Neutrophil (primary cell): ENCODE results near the gene PPP2R3B.
"Not testable (repeated sequence)": the region's sequence is repeated elsewhere in the genome, so short reads cannot be mapped to it uniquely, and the experiment has no call there.

ENCODE experiments used
- H3K27ac ChIP-seq: fragments of 200-600 bp; sonication (generic); 2 replicates; pipeline ENCODE4 v1.5.1; 2016; ENCODE audit warnings: mild to moderate bottlenecking, moderate library complexity
- H3K27me3 ChIP-seq: fragments of 200-600 bp; sonication (generic); 2 replicates; pipeline ENCODE4 v1.6.0; 2016; ENCODE audit warnings: mild to moderate bottlenecking
- H3K36me3 ChIP-seq: fragments of 200-600 bp; sonication (generic); 2 replicates; pipeline ENCODE4 v1.5.1; 2017
- H3K4me1 ChIP-seq, 2 experiments: fragments of 200-600 bp in 1 of 2; sonication (generic) in 1 of 2; 1 replicate in 1 of 2; 2 replicates in 1 of 2; pipeline versions ENCODE4 v1.5.1 to v1.6.1; 2013 to 2016; ENCODE audit warnings: low read depth in 1 of 2, low read length in 1 of 2, mild to moderate bottlenecking in 1 of 2, moderate library complexity in 1 of 2; ENCODE audit not compliant: control insufficient read depth in 1 of 2, insufficient read depth in 1 of 2
- H3K4me3 ChIP-seq, 2 experiments: fragments of 200-600 bp in 1 of 2; sonication (generic) in 1 of 2; 1 replicate in 1 of 2; 2 replicates in 1 of 2; pipeline ENCODE4 v1.5.1; 2013 to 2016; ENCODE audit warnings: low read depth in 1 of 2, low read length in 1 of 2, mild to moderate bottlenecking in 1 of 2, moderate library complexity in 1 of 2
- H3K9me3 ChIP-seq: fragments of 200-600 bp; sonication (generic); 2 replicates; pipeline ENCODE4 v1.5.1; 2016
- CTCF ChIP-seq: fragments of 200-600 bp; sonication (generic); IDR thresholded peaks from 2 replicates; pipeline ENCODE4 v1.5.1; 2016; ENCODE audit warnings: antibody characterized with exemption

The PPP2R3B gene

GRCh38 chrX:310621-311155 lies 76.0 kb downstream of the PPP2R3B start:
- no peak for TF ChIP-seq CTCF
- Histone ChIP-seq H3K9me3 (no peaks in the 10 kb centered on the region), H3K36me3 (peaks cover 73% of the 10 kb centered on the region), H3K27ac (no peak overlapping the region), H3K4me1 (no peaks in the 10 kb centered on the region), H3K27me3 (no peaks in the 10 kb centered on the region), H3K4me3 (no peak overlapping the region)

DNA sequence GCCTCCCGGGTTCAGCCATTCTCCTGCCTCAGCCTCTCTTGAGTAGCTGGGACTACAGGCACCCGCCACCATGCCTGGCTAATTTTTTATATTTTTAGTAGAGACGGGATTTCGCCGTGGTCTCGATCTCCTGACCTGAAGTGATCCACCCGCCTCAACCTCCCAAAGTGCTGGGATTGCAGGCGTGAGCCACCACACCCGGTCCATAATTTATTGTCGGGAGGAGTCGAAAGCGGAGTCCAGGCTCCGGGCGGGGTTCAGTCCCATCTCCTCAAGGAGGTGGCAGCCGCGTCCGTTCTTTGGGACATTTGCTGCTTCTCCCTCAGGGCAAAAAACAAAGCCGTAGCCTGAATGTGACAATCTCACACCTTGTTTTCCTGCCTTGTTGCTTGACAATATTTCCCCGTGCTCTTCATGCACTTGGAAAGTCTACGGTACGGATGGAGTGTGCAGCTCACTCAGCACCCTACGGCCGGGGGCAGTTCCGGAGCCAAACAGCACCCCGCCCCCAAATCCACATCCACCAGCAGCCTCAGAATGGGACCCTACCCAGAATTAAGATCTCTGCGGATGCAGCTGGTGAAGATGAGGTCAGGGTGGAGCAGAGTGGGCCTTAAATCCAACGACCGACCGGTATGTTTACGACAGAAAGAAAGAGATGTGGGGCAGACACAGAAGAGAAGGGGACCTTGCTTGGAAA lies 77.7 kb downstream of the PPP2R3B start:
- no peaks in the 10 kb centered on the region for H3K4me1 ChIP-seq
- H3K4me3 ChIP-seq = no peak overlapping the region
- no peaks in the 10 kb centered on the region for H3K9me3 ChIP-seq
- no peaks in the 10 kb centered on the region for H3K27me3 ChIP-seq
- peaks cover 71% of the 10 kb centered on the region for H3K36me3 ChIP-seq
- H3K27ac ChIP-seq = no peak overlapping the region
- TF ChIP-seq CTCF = no peak

DNA sequence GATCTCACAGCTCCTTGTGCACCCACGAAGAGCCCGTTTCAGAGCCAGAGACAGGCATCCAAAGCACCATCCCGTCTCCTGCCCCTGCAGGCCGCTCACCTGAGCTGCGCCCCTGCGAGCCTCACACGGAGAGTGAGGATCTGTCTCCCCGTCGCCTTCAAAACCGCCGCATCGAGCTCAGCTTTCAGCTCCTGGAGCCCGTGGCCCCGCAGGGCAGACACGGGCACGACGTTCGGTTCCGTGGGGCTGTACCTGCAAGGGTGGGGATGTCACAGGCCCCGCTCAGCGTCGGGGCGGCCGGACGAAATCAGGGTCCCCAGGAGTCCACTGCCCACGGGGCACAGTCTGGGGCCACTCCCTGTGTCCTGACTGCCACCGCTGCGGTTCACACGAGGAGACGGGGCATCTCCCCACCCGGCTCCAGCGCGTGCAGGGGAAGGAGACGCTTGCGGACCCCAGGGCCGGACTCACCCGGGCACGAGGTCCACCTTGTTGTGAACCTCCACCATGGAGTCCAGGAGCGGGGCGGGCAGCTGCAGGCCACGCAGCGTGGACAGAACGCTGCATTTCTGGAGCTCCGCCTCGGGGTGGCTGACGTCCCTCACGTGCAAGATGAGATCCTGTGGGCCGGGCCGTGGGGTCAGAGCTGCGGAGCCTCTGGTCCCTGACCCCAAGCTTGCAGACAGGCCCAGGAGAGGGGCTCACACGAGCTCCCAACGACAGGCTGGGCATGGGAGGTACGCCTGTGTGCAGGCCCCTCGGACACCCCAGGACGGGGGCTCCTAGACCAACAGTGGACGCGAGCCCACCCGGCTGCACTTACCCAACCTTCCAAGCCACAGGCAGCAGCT lies 79.2 kb downstream of the PPP2R3B start:
- Histone ChIP-seq H3K4me1 (no peaks in the 10 kb centered on the region), H3K27ac (no peak overlapping the region), H3K4me3 (no peak overlapping the region), H3K27me3 (no peaks in the 10 kb centered on the region), H3K36me3 (peaks cover 62% of the 10 kb centered on the region), H3K9me3 (no peaks in the 10 kb centered on the region)
- no peak for TF ChIP-seq CTCF

DNA sequence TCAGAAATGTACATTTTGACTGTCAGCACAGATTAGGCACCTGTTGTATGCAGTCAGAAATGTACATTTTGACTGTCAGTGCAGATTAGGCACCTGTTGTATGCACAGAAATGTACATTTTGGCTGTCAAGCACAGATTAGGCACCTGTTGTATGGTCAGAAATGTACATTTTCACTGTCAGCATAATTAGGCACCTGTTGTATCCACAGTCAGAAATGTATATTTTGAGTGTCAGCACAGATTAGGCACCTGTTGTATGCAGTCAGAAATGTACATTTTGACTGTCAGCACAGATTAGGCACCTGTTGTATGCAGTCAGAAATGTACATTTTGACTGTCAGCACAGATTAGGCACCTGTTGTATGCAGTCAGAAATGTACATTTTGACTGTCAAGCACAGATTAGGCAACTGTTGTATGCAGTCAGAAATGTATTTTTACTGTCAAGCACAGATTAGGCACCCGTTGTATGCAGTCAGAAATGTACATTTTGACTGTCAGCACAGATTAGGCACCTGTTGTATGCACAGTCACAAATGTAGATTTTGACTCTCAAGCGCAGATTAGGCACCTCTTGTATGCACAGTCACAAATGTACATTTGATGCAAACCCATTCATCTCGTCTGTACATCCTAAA lies 80.0 kb downstream of the PPP2R3B start:
- H3K9me3 ChIP-seq, H3K27ac ChIP-seq, H3K4me3 ChIP-seq, H3K4me1 ChIP-seq, H3K27me3 ChIP-seq: not testable (repeated sequence)
- H3K36me3 ChIP-seq = peaks cover 57% of the 10 kb centered on the region

DNA sequence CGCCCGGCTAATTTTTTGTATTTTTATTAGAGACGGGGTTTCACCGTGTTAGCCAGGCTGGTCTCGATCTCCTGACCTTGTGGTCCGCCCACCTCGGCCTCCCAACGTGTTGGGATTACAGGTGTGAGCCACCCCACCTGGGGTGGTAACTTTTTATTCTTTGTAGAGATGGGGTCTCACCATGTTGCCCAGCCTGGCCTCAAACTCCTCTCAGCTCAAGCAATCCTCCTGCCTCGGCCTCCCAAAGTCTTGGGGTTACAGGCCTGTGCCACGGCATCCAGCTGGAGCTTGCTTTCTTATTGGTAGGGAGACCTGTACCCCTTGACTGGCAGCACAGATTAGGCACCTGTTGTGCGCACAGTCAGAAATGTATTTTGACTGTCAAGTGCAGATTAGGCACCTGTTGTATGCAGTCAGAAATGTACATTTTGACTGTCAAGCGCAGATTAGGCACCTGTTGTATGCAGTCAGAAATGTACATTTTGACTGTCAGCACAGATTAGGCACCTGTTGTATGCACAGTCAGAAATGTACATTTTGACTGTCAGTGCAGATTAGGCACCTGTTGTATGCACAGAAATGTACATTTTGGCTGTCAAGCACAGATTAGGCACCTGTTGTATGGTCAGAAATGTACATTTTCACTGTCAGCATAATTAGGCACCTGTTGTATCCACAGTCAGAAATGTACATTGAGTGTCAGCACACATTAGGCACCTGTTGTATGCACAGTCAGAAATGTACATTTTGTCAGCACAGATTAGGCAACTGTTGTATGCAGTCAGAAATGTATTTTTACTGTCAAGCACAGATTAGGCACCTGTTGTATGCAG lies 80.7 kb downstream of the PPP2R3B start:
- not testable (repeated sequence) for H3K4me1 ChIP-seq, H3K27ac ChIP-seq, H3K4me3 ChIP-seq, H3K27me3 ChIP-seq, H3K9me3 ChIP-seq
- peaks cover 57% of the 10 kb centered on the region for H3K36me3 ChIP-seq

DNA sequence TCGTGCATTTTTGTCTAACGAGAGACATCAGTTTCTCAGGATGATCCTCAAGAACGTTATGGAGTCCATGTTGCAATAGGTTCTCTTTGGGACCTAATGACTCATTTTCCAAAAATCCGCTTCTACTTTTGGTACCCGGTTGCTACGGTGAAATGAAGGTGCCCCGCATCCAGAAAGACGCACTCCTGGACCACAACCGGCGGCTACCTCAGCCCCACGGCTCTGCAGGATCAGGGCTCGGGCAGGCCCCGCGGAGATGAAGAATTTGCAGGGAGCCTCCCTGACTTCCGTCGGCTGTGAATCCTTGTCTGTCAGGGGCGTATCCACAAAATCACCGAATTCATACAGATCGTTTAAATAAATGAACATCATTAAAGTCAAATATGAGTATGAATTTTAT lies 83.7 kb downstream of the PPP2R3B start:
- no peak overlapping the region for H3K27ac ChIP-seq
- no peaks in the 10 kb centered on the region for H3K9me3 ChIP-seq
- no peak overlapping the region for H3K4me3 ChIP-seq
- no peak for TF ChIP-seq CTCF
- no peaks in the 10 kb centered on the region for H3K4me1 ChIP-seq
- no peaks in the 10 kb centered on the region for H3K27me3 ChIP-seq
- H3K36me3 ChIP-seq = peaks cover 59% of the 10 kb centered on the region
